Natural killer cell (primary cell): ENCODE measurements around the gene ADAMTS17. TPM values are rescaled to one million over a fixed set of nuclear protein-coding genes. Genes with fewer than 3 reads are reported as not detected.

Experiments used
- ATAC-seq, 3 donors: fragments of 150-1000 bp in 2 of 3; fragments of 200-7000 bp in 1 of 3; cut with Tn5 transposase; 1 replicate in 1 of 3; 2 replicates in 2 of 3; pipeline ENCODE4 v1.10.0; 2021; ENCODE audit warnings: mild to moderate bottlenecking in 2 of 3, moderate library complexity in 2 of 3
- DNase-seq, 2 donors: peaks; one replicate each; pipeline versions ENCODE4 v3.0.0 to v3.0.0-alpha.2; 2013 to 2021; ENCODE audit warnings: mixed read lengths in 1 of 2
- H3K27ac ChIP-seq: one replicate; pipeline ENCODE4 v1.5.1; 2013; ENCODE audit warnings: mild to moderate bottlenecking, low read length
- H3K27me3 ChIP-seq: one replicate; pipeline ENCODE4 v1.6.1; 2013; ENCODE audit warnings: low read length; ENCODE audit not compliant: control insufficient read depth, insufficient read depth
- H3K36me3 ChIP-seq: one replicate; pipeline ENCODE4 v1.6.1; 2013; ENCODE audit warnings: low read length; ENCODE audit not compliant: control insufficient read depth, insufficient read depth
- H3K4me1 ChIP-seq: one replicate; pipeline ENCODE4 v1.6.1; 2013; ENCODE audit warnings: low read length; ENCODE audit not compliant: control insufficient read depth, insufficient read depth
- H3K4me3 ChIP-seq: one replicate; pipeline ENCODE4 v1.5.1; 2013; ENCODE audit warnings: low read length
- H3K9me3 ChIP-seq: one replicate; pipeline ENCODE4 v1.6.1; 2013; ENCODE audit warnings: low read length; ENCODE audit not compliant: control insufficient read depth, insufficient read depth
- H3K27ac Mint-ChIP-seq, 2 donors: one replicate each; pipeline ENCODE4 v1.8.0; 2022; ENCODE audit warnings: mild to moderate bottlenecking in 2 of 2, mixed read lengths in 2 of 2, moderate library complexity in 1 of 2
- H3K27me3 Mint-ChIP-seq, 2 donors: one replicate each; pipeline ENCODE4 v1.8.0; 2022; ENCODE audit warnings: low read depth in 2 of 2, mixed read lengths in 2 of 2
- H3K36me3 Mint-ChIP-seq: one replicate; pipeline ENCODE4 v1.8.0; 2022; ENCODE audit warnings: mixed read lengths
- H3K4me1 Mint-ChIP-seq, 2 donors: one replicate each; pipeline ENCODE4 v1.8.0; 2022; ENCODE audit warnings: mixed read lengths in 2 of 2
- H3K4me3 Mint-ChIP-seq: one replicate; pipeline ENCODE4 v1.8.0; 2022; ENCODE audit warnings: mild to moderate bottlenecking, moderate library complexity, mixed read lengths
- H3K9me3 Mint-ChIP-seq, 2 donors: one replicate each; pipeline ENCODE4 v1.8.0; 2022; ENCODE audit warnings: mixed read lengths in 2 of 2
- CTCF ChIP-seq: fragments of 200-600 bp; IDR thresholded peaks from one replicate; pipeline ENCODE4 v1.8.0; 2022; ENCODE audit warnings: antibody characterized with exemption
- WGBS: methylation state at CpG from one replicate; pipeline ENCODE4 v1.1.7; 2013; ENCODE audit warnings: missing lambda C conversion rate; ENCODE audit not compliant: insufficient coverage; 5-methylcytosine and 5-hydroxymethylcytosine counted together
- intact Hi-C: fragments of 100-400 bp; cut with micrococcal nuclease; formaldehyde crosslinking; loops from one replicate; pipeline ENCODE4 v1.14.2; 2022
- total RNA-seq, 4 donors: library from RNA; stranded (reverse); fragments of 120-200 nt in 1 of 4; gene quantifications; one replicate each; pipeline versions ENCODE4 v1.2.3 to v1.2.4, GENCODE V29; 2013 to 2022

ADAMTS17 gene
- total RNA-seq, 3 donors from 2014 or later (not counting 1 experiment from before 2014, with no cell fraction given), result 4.8 to 9.5 (median 5.3) TPM

GRCh38 chr15:99969261-99969920 is 372.4 kb downstream of the ADAMTS17 start:
- 86% methylated on average over 8 of the region's 8 CpGs for WGBS

GRCh38 chr15:99967841-99968371 is 373.9 kb downstream of the ADAMTS17 start:
- no peak overlapping the region for H3K27ac ChIP-seq
- H3K36me3 ChIP-seq, result no peaks in the 10 kb centered on the region
- intact Hi-C loops, result no loop called here
- Mint-ChIP-seq H3K9me3 (no peaks in the 10 kb centered on the region), H3K4me3 (no peak overlapping the region), H3K36me3 (no peaks in the 10 kb centered on the region), H3K27me3 (peaks cover 0 to 5% of the 10 kb centered on the region in 2 donors), H3K4me1 (no peaks in the 10 kb centered on the region), H3K27ac (no peak overlapping the region)
- TF ChIP-seq CTCF, result no peak
- 81% methylated on average over 11 of the region's 11 CpGs for WGBS
- no peak overlapping the region for H3K4me3 ChIP-seq
- DNase-seq (no peak), ATAC-seq (no peak)
- H3K27me3 ChIP-seq, result no peaks in the 10 kb centered on the region
- no peaks in the 10 kb centered on the region for H3K9me3 ChIP-seq
- H3K4me1 ChIP-seq, result no peaks in the 10 kb centered on the region

More at GRCh38 chr15:99969261-99969920, 372.4 kb downstream of the ADAMTS17 start:
- no peaks in the 10 kb centered on the region for H3K9me3 ChIP-seq
- H3K4me3 ChIP-seq, result no peak overlapping the region
- no peak for TF ChIP-seq CTCF
- ATAC-seq (no peak), DNase-seq (no peak)
- H3K27ac Mint-ChIP-seq, result no peak overlapping the region
- H3K4me1 ChIP-seq, result no peaks in the 10 kb centered on the region
- no peaks in the 10 kb centered on the region for H3K4me1 Mint-ChIP-seq
- no peak overlapping the region for H3K4me3 Mint-ChIP-seq
- H3K9me3 Mint-ChIP-seq, result no peaks in the 10 kb centered on the region
- H3K36me3 ChIP-seq, result no peaks in the 10 kb centered on the region
- peaks cover 0 to 5% of the 10 kb centered on the region in 2 donors for H3K27me3 Mint-ChIP-seq
- no peak overlapping the region for H3K27ac ChIP-seq
- H3K36me3 Mint-ChIP-seq, result no peaks in the 10 kb centered on the region
- intact Hi-C loops, result no loop called here
- no peaks in the 10 kb centered on the region for H3K27me3 ChIP-seq

GRCh38 chr15:99966815-99967214 is 375.0 kb downstream of the ADAMTS17 start:
- Mint-ChIP-seq H3K9me3 (no peaks in the 10 kb centered on the region), H3K4me1 (no peaks in the 10 kb centered on the region), H3K27ac (no peak overlapping the region), H3K27me3 (peaks cover 0 to 8% of the 10 kb centered on the region in 2 donors), H3K4me3 (no peak overlapping the region), H3K36me3 (no peaks in the 10 kb centered on the region)
- intact Hi-C loops, result no loop called here
- Histone ChIP-seq H3K27ac (no peak overlapping the region), H3K4me1 (no peaks in the 10 kb centered on the region), H3K27me3 (no peaks in the 10 kb centered on the region), H3K9me3 (no peaks in the 10 kb centered on the region), H3K36me3 (no peaks in the 10 kb centered on the region), H3K4me3 (no peak overlapping the region)
- TF ChIP-seq CTCF, result no peak
- ATAC-seq (no peak), DNase-seq (no peak)
- WGBS, result 75% methylated on average over 3 of the region's 3 CpGs

GRCh38 chr15:99965376-99965775 is 376.4 kb downstream of the ADAMTS17 start:
- WGBS, result 96% methylated on average over 6 of the region's 7 CpGs
- intact Hi-C loops, result no loop called here
- H3K9me3 Mint-ChIP-seq, result no peaks in the 10 kb centered on the region
- Histone ChIP-seq H3K27me3 (no peaks in the 10 kb centered on the region), H3K36me3 (no peaks in the 10 kb centered on the region), H3K27ac (no peak overlapping the region), H3K4me1 (no peaks in the 10 kb centered on the region), H3K9me3 (no peaks in the 10 kb centered on the region), H3K4me3 (no peak overlapping the region)
- DNase-seq (no peak), ATAC-seq (no peak)
- no peaks in the 10 kb centered on the region for H3K36me3 Mint-ChIP-seq
- H3K4me1 Mint-ChIP-seq, result no peaks in the 10 kb centered on the region
- H3K4me3 Mint-ChIP-seq, result no peak overlapping the region
- peaks cover 9% of the 10 kb centered on the region in 2 donors for H3K27me3 Mint-ChIP-seq
- no peak for TF ChIP-seq CTCF
- H3K27ac Mint-ChIP-seq, result no peak overlapping the region
